Activated CD8-positive, alpha-beta T cell treated with anti-CD3 and anti-CD28 coated beads for 36 hours (primary cell): Measurements from ENCODE around the gene OR2H2. TPM values are rescaled to one million over a fixed set of nuclear protein-coding genes. Genes with fewer than 3 reads are reported as not detected.

Experiments
- ATAC-seq: fragments of 200-7000 bp; cut with Tn5 transposase; one replicate; pipeline ENCODE4 v1.10.0; 2021; ENCODE audit warnings: mild to moderate bottlenecking, moderate library complexity
- CTCF ChIA-PET: fragments of 350-600 bp; sonication (Branson Sonifier 250); formaldehyde crosslinking; loops from one replicate; lab custom pipeline; 2021; ENCODE audit warnings: antibody characterized with exemption; lab: Charles Lee
- POLR2A ChIA-PET: fragments of 350-600 bp; sonication (Branson Sonifier 250); formaldehyde crosslinking; loops from one replicate; lab custom pipeline; 2021; ENCODE audit warnings: antibody characterized with exemption; lab: Charles Lee
- DNase-seq: peaks from one replicate; pipeline ENCODE4 v3.0.0-alpha.2; 2020
- H3K27ac Mint-ChIP-seq: one replicate; pipeline ENCODE4 v1.8.0; 2021; ENCODE audit warnings: mild to moderate bottlenecking, mixed read lengths
- H3K27me3 Mint-ChIP-seq: one replicate; pipeline ENCODE4 v1.8.0; 2021; ENCODE audit warnings: mixed read lengths
- H3K36me3 Mint-ChIP-seq: one replicate; pipeline ENCODE4 v1.8.0; 2021; ENCODE audit warnings: low read depth, mixed read lengths
- H3K4me1 Mint-ChIP-seq: one replicate; pipeline ENCODE4 v1.8.0; 2021; ENCODE audit warnings: low read depth, mixed read lengths
- H3K4me3 Mint-ChIP-seq: one replicate; pipeline ENCODE4 v1.8.0; 2021; ENCODE audit warnings: mild to moderate bottlenecking, moderate library complexity, mixed read lengths
- H3K9me3 Mint-ChIP-seq: one replicate; pipeline ENCODE4 v1.8.0; 2021; ENCODE audit warnings: mixed read lengths
- CTCF ChIP-seq: fragments of 200-600 bp; IDR thresholded peaks from one replicate; pipeline ENCODE4 v1.8.0; 2022; ENCODE audit warnings: antibody characterized with exemption, mild to moderate bottlenecking
- intact Hi-C: fragments of 100-400 bp; cut with micrococcal nuclease; formaldehyde crosslinking; loops from one replicate; pipeline ENCODE4 v1.10.0; 2022
- total RNA-seq, 2 experiments: library from RNA; stranded (reverse); gene quantifications; one replicate each; pipeline ENCODE4 v1.2.3, GENCODE V29; 2021

OR2H2 gene
- total RNA-seq, 2 experiments from 2014 or later: not detected

- Mint-ChIP-seq H3K9me3 (no peaks in the 10 kb centered on the region), H3K4me3 (no peak overlapping the region), H3K36me3 (peaks cover 1% of the 10 kb centered on the region), H3K4me1 (no peaks in the 10 kb centered on the region), H3K27ac (no peak overlapping the region), H3K27me3 (no peaks in the 10 kb centered on the region)
- TF ChIP-seq CTCF: no peak
- intact Hi-C loops: no loop called here
- ATAC-seq (no peak), DNase-seq (no peak)
- POLR2A ChIA-PET: no interaction called here
- CTCF ChIA-PET: interaction anchor here (1.3 to 1.7 kb wide), 2 partner anchors 30 to 34 kb away, joined by 7 to 8 read pairs; no protein-coding TSS in a partner anchor
These were observed 34.7 kb downstream of the OR2H2 start for GRCh38 chr6:29619578-29620160.

- Mint-ChIP-seq H3K27me3 (no peaks in the 10 kb centered on the region), H3K36me3 (no peaks in the 10 kb centered on the region), H3K4me3 (no peak overlapping the region), H3K9me3 (no peaks in the 10 kb centered on the region), H3K27ac (no peak overlapping the region), H3K4me1 (no peaks in the 10 kb centered on the region)
- CTCF ChIA-PET: interaction anchor here (1.3 to 1.7 kb wide), 2 partner anchors 29 to 33 kb away, joined by 7 to 8 read pairs; no protein-coding TSS in a partner anchor
- ATAC-seq (no peak), DNase-seq (no peak)
- POLR2A ChIA-PET: no interaction called here
- intact Hi-C loops: no loop called here
- TF ChIP-seq CTCF: no peak
These were observed 35.7 kb downstream of the OR2H2 start for GRCh38 chr6:29620630-29621029.

- H3K27me3 Mint-ChIP-seq: no peaks in the 10 kb centered on the region
- ATAC-seq (no peak), DNase-seq (no peak)
- H3K27ac Mint-ChIP-seq: no peak overlapping the region
- TF ChIP-seq CTCF: no peak
- ChIA-PET CTCF (interaction anchor here (0.9 to 2.3 kb wide), 2 partner anchors 26 to 29 kb away, joined by 4 to 9 read pairs; no protein-coding TSS in a partner anchor), POLR2A (no interaction called here)
- no peaks in the 10 kb centered on the region for H3K36me3 Mint-ChIP-seq
- intact Hi-C loops: no loop called here
- H3K4me3 Mint-ChIP-seq: no peak overlapping the region
- H3K4me1 Mint-ChIP-seq: peaks cover 11% of the 10 kb centered on the region
- H3K9me3 Mint-ChIP-seq: no peaks in the 10 kb centered on the region
These were observed 39.6 kb downstream of the OR2H2 start for GRCh38 chr6:29624520-29624961.

GRCh38 chr6:29625337-29625930 lies 40.5 kb downstream of the OR2H2 start:
- Mint-ChIP-seq H3K9me3 (no peaks in the 10 kb centered on the region), H3K4me3 (no peak overlapping the region), H3K36me3 (no peaks in the 10 kb centered on the region), H3K27ac (no peak overlapping the region), H3K27me3 (no peaks in the 10 kb centered on the region), H3K4me1 (peaks cover 14% of the 10 kb centered on the region)
- TF ChIP-seq CTCF: no peak
- DNase-seq (no peak), ATAC-seq (no peak)
- CTCF ChIA-PET: interaction anchor here (2.0 to 2.8 kb wide), 3 partner anchors 24 to 27 kb away, joined by 7 to 18 read pairs (median 9); no protein-coding TSS in a partner anchor
- POLR2A ChIA-PET: no interaction called here
- intact Hi-C loops: no loop called here
